Stimulated activated CD4-positive, alpha-beta T cell treated with anti-CD3 and anti-CD28 coated beads, Interleukin-2, amount 100 ng/mL, for 24 hours (primary cell): Measurements from ENCODE around the gene C6orf132.
"Not testable (repeated sequence)": the region's sequence is repeated elsewhere in the genome, so short reads cannot be mapped to it uniquely, and the experiment has no call there.

Source experiments
- DNase-seq, 2 donors: peaks; one replicate each; pipeline ENCODE4 v3.0.0-alpha.2; 2020

The C6orf132 gene

DNA sequence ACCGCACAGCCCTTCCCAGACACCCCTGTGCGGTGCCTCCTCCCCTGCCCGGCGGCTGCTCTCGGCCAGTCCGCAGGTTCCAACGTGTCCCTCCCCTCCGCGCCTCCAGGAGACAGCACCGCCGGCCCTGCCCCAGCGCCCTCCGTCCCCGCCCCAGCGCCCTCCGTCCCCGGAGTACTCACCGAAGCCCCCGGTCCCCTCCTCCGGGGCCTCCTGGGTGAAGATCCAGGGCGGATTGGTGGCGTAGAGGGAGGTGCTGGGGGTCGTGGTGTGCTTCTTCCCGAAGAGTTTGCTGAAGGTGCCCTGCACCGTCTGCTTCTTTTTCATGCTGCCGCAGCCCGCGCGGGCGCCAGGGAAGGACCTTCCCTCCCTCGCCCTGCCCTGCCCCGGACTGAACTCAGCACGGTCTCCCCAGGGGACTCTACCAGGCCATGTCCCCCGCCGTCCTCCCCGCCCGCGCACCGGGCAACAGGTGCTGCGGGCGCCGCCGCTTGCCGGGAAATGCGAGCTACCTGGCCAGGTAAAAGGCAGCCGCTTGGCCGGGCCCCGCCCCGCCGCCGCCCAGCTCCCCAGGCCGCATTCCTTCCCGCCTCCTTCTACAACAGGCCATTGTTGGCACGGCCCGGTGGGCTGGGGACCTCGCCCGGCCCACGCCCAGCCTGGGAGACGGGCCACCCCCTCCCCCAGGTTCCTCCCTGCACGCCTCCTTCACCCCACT is at the start of gene C6orf132:
Gene C6orf132 (minus strand): TSS at position 503 of the 718 bp plus-strand sequence. CDS start 176 bp downstream, at position 327.
- DNase-seq, result peak in 1 of 2 donors; percentile 11

DNA sequence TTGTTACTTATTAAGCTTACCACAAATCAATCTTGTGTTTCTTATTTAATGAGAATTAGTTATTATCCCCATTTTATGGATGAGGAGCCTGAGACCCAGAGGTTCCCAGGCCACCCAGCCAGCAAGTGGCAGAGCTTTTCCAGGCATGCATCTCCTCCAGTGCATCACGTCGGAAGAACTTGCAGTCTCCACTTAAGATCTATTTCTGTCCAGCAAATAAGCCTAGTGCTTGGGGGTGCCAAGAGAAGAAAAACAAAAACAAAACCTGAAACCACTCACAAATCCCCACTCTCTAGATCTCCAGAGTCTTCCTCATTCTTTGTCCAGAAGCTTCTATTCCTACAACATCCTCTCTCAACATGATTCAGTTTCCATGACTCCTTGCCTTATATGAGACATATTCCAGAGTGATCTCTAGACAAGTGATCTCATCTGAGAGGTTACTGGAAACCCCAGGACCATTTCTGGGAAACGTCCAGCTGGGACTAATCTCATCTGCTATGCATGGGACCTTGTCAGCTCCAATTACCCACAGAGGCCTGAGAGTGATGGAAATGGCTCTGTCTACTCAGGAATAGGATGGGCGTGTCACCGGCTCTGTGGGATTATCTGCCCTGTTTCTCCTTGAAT is 48.2 kb upstream of the C6orf132 start:
- no peak for DNase-seq

- no peak for DNase-seq
Measured at GRCh38 chr6:42188406-42188805, 46.0 kb upstream of the C6orf132 start.

GRCh38 chr6:42185597-42185996 is 43.2 kb upstream of the C6orf132 start:
- DNase-seq, result no peak

GRCh38 chr6:42184475-42184874 is 42.1 kb upstream of the C6orf132 start:
- no peak for DNase-seq

- DNase-seq, result no peak
Measured at GRCh38 chr6:42182101-42182500, 39.7 kb upstream of the C6orf132 start.

- peak in 1 of 2 donors; percentile 8 for DNase-seq
Measured at GRCh38 chr6:42179945-42180313, 37.5 kb upstream of the C6orf132 start.

DNA sequence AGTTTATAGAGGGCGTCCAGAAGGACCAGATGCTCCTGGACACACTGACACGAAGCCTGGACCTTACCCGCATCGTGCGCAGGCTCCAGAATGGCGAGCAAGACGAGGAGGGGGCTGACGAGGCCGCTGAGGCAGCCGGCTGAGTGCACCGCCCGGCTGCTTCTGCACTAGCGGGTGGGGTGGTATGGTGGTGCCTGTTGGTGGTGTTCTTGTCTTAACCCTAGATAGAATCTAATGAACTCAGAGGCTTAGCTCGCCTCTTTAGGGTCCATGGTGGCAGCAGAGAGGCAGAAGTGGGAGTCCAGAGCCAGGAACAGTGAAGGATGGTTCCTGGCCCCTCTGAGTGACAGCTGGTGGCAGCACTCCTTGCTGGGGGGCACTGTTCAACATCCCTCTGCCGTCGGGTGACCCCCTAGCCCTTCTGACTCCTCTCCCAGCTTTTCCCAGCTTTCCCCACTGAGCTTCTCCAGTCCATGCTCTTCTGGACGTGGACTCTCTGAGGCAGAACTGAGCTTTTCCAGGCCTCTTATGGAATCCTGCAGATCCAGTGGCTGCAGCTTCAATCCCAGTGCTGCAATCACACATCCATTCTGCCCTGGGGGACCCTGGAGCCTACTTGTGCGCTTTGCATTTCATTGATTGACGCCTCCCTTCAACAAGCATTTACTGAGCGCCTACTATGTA is 37.0 kb upstream of the C6orf132 start:
- no peak for DNase-seq

GRCh38 chr6:42177514-42178364 is 35.3 kb upstream of the C6orf132 start:
- peak; percentile 23 to 32 for DNase-seq

GRCh38 chr6:42176981-42177380 is 34.6 kb upstream of the C6orf132 start:
- no peak for DNase-seq

GRCh38 chr6:42175860-42176259 is 33.4 kb upstream of the C6orf132 start:
- DNase-seq, result no peak

- no peak for DNase-seq
Measured at GRCh38 chr6:42173101-42173500, 30.7 kb upstream of the C6orf132 start, which contains the start of gene GUCA1A. GUCA1A (plus strand) TSS chr6:42173364; CDS start chr6:42173614, 250 bp downstream.

DNA sequence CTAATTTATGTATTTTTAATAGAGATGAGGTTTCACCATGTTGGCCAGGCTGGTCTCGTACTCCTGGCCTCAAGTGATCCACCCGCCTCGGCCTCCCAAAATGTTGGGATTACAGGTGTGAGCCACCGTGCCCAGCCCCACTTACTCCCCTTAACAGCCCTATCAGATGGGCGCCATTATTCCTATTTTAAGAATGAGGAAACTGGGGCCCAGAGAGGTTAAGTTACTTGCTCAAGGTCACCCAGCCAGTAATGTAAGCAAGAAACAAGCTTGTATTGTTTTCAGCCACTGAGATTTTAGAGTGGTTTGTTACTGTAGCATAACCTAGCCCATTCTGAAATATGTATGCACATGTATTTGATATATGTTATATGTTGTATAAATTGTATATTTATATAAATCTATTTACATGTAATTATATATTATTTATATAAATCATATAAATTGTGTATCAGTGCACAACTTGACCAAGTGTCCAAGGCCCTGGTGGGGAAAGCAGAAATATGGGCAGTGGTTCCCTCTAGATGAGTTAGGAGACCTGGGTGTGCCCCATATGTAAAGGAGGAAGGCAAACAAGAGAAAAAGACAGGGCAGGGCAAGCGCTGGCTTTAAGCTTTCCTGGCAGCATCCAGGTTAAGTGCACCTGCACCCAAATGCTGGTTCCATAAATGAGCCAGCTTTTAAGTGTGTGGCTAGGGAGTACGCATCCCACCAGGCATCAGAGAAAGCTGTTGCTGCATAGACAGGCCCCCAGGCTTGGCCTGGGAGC is 29.6 kb upstream of the C6orf132 start:
- DNase-seq, result no peak

DNA sequence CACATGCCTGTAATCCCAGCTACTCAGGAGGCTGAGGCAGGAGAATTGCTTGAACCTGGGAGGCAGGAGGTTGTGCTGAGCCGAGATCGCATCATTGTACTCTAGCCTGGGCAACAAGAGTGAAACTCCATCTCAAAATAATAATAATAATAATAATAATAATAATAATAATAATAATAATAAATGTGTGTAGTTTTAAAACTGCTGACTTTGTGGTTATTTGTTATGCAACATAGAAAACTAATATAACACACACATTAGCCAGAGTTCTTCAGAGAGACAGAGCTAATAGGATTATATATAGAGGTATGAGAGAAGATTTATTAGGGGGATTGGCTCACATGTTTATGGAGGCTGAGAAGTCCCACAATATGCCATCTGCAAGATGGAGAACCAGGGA is 27.4 kb upstream of the C6orf132 start:
- not testable (repeated sequence) for DNase-seq

DNA sequence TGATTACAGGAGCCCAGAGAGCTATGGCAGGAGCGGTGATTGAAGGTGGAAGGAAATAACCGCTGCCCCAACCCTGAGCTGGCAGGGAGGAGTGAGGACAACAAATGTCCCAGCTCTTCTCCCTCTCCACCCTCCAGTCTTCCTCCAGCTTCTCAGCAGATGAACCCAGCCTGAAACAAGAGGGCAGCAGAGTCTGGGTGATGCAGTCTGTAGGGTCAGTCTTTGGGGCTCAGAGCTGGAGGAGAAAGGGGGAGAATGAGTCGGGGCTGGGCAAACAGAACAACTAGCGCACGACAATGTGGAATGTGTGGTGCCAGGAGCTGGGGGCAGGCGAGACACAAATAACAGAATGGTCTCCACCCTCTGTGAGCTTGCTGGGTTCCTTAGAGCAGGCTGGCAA is 26.2 kb upstream of the C6orf132 start:
- DNase-seq, result no peak

DNA sequence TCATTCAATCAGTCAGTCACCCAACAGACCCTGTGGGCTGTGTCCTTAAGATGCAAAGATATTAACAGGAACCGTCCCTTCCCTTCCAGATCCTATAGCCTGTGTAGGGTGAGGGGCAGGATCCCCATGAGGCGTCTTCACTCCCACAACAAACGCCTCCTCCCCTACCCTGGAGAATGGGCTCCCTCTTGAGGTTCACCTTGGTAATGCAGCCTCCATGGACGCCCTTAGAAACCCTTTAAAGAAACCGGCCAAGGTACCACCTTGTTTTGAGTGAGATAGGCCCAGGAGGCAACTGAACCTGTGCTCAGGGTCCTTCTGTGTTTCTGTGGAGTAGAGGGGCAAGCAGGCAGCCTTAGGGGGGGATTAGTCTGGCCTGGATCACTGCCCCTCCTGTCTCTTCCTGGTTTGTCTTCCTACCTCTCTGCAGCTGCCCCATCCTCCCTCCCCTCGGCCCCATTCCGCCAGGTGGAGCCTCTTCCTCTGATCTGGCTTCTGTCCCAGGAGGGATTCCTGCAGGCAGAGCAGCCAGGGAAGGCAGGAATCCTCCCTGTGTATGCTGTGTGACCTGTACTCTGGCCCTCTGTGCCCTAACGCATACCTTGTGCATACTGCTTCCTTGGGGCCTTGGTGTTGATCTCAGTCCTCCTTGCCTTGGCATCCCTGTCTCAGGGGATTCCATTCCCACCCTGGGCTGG is 24.2 kb upstream of the C6orf132 start:
- peak; percentile 79 to 87 for DNase-seq

- no peak for DNase-seq
Measured at GRCh38 chr6:42165016-42165415, 22.6 kb upstream of the C6orf132 start.

DNA sequence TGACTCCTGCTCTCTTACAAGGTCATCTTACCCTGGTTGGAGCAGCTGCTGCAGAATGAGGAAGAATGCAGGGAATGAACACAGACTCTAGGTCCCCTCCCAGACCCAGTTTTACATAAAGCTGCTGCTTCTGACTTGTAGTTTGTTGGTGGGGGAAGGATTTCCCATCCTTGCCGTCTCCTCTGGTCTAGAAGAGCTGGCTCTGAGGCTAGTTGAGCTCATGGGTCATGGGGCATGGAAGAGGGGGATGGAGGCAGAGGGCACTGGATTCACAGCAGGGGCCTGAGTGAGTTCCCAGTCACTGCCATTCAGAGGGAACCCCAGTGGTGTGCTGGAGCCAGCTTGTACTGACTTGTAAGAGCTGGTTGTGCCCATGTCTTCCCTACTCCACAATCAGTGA is 21.6 kb upstream of the C6orf132 start:
- no peak for DNase-seq

GRCh38 chr6:42162812-42163211 is 20.4 kb upstream of the C6orf132 start:
- DNase-seq, result no peak

GRCh38 chr6:42162384-42162783 is 20.0 kb upstream of the C6orf132 start:
- DNase-seq, result no peak

DNA sequence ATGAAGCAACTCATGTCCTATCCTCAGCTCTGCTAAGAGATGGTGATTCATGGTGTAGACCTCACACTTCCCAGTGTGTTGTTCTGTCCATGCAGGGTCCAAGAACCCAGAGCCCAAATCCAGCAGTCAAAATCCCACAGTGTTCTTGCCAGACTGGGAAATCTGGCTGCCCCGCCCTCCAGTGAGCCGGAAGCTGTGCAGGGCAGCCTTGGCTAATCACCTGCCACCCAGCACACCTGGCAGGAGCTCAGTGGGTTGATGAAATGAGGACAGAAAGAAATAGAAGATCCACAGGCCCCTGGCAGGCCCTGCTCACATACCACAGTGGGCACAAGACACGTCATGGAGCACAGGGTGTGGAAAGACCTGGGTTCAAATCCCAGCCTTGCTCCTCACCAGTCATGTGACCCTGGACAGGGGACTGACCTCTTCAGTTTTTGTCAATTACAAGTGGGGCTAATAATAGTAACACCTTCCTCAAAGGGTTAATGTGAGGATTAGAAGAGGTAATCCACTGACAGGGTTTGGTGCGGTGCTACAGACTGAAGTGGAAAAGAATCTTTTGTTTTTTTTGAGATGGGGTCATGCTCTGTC is 17.1 kb upstream of the C6orf132 start:
- DNase-seq, result no peak
